ENCODE measurements around the gene BCAS3. TPM values are rescaled to one million over a fixed set of nuclear protein-coding genes. Genes with fewer than 3 reads are reported as not detected.
"Not testable (repeated sequence)": the region's sequence is repeated elsewhere in the genome, so short reads cannot be mapped to it uniquely, and the experiment has no call there.

BCAS3 gene
- total RNA-seq, 2 experiments from 2014 or later = 7.2 to 7.5 TPM

DNA sequence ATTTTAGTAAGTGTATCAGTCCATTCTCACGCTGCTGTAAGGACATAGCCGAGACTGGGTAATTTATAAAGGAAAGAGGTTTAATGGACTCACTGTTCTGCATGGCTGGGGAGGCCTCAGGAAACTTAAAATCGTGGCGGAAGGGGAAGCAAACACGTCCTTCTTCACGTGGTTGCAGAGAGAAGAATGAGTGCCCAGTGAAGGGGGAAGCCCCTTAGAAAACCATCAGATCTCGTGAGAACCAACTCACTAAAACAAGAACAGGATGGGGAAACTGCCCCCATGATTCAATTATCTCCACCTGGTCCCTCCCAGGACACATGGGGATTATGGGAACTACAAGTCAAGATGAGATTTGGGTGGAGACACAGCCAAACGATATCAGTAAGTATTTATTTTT lies 567.3 kb downstream of the BCAS3 start:
- H3K27ac Mint-ChIP-seq; DNase-seq; H3K4me1 Mint-ChIP-seq (ENCODE audit: low read depth); CTCF ChIA-PET; H3K36me3 Mint-ChIP-seq (ENCODE audit: low read depth); H3K9me3 Mint-ChIP-seq; H3K27me3 Mint-ChIP-seq (ENCODE audit: low read depth); H3K4me3 Mint-ChIP-seq; intact Hi-C loops (cut with micrococcal nuclease): not testable (repeated sequence)

GRCh38 chr17:61245706-61246135 lies 568.1 kb downstream of the BCAS3 start:
- no peaks in the 10 kb centered on the region for H3K9me3 Mint-ChIP-seq
- H3K4me1 Mint-ChIP-seq (ENCODE audit: low read depth) = peaks cover 7% of the 10 kb centered on the region
- H3K36me3 Mint-ChIP-seq (ENCODE audit: low read depth) = no peaks in the 10 kb centered on the region
- H3K4me3 Mint-ChIP-seq = no peak overlapping the region
- H3K27me3 Mint-ChIP-seq (ENCODE audit: low read depth) = no peaks in the 10 kb centered on the region
- intact Hi-C loops (cut with micrococcal nuclease) = no loop called here
- DNase-seq = no peak
- no peak overlapping the region for H3K27ac Mint-ChIP-seq
- CTCF ChIA-PET = no interaction called here

- intact Hi-C loops (cut with micrococcal nuclease) = no loop called here
- Mint-ChIP-seq H3K9me3 (no peaks in the 10 kb centered on the region), H3K4me3 (no peak overlapping the region), H3K27me3 (ENCODE audit: low read depth) (no peaks in the 10 kb centered on the region), H3K36me3 (ENCODE audit: low read depth) (no peaks in the 10 kb centered on the region), H3K4me1 (ENCODE audit: low read depth) (peaks cover 7% of the 10 kb centered on the region), H3K27ac (no peak overlapping the region)
- CTCF ChIA-PET = no interaction called here
- no peak for DNase-seq
Observed at GRCh38 chr17:61247439-61247838, 569.8 kb downstream of the BCAS3 start.

GRCh38 chr17:61248399-61248798 lies 570.7 kb downstream of the BCAS3 start:
- H3K4me1 Mint-ChIP-seq (ENCODE audit: low read depth) = peaks cover 7% of the 10 kb centered on the region
- CTCF ChIA-PET = no interaction called here
- no peaks in the 10 kb centered on the region for H3K36me3 Mint-ChIP-seq (ENCODE audit: low read depth)
- DNase-seq = no peak
- intact Hi-C loops (cut with micrococcal nuclease) = no loop called here
- H3K4me3 Mint-ChIP-seq = no peak overlapping the region
- no peaks in the 10 kb centered on the region for H3K9me3 Mint-ChIP-seq
- no peaks in the 10 kb centered on the region for H3K27me3 Mint-ChIP-seq (ENCODE audit: low read depth)
- no peak overlapping the region for H3K27ac Mint-ChIP-seq

DNA sequence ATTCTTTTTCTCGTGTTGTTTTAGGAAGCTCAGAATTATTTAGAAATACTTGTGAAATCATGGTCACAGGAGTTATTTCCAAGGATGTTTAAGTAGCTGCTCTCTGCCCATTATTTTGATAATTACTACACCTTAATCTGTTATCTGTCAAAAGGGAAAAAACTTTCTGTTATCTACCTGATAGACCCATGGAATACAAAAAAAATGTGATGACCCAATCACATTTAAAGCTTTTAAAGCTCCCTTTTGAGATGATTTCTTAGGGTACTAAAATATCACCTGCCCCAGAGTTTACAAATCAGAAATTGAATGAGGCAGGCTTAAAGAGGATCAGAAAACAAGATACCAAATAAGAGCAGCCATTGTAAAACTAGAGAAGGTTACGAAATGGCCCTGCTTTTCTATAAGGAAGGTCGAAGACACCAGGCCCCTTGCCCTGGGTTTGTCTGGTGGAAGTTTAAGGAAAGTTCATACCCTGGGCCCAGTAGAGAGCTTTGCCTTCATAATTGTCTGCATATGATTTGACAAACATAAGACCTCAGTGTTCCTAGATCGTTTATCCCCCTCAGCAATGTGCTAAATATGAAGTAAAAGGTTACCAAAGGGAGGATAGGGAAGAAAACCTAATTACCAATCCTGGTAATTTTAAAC lies 572.1 kb downstream of the BCAS3 start:
- no peaks in the 10 kb centered on the region for H3K27me3 Mint-ChIP-seq (ENCODE audit: low read depth)
- DNase-seq = no peak
- peaks cover 7% of the 10 kb centered on the region for H3K4me1 Mint-ChIP-seq (ENCODE audit: low read depth)
- H3K4me3 Mint-ChIP-seq = no peak overlapping the region
- no peaks in the 10 kb centered on the region for H3K9me3 Mint-ChIP-seq
- CTCF ChIA-PET = interaction anchor here (1.3 kb wide), 1 partner anchor 9 kb away, joined by 3 read pairs; no protein-coding TSS in a partner anchor
- no peak overlapping the region for H3K27ac Mint-ChIP-seq
- H3K36me3 Mint-ChIP-seq (ENCODE audit: low read depth) = no peaks in the 10 kb centered on the region
- intact Hi-C loops (cut with micrococcal nuclease) = no loop called here

DNA sequence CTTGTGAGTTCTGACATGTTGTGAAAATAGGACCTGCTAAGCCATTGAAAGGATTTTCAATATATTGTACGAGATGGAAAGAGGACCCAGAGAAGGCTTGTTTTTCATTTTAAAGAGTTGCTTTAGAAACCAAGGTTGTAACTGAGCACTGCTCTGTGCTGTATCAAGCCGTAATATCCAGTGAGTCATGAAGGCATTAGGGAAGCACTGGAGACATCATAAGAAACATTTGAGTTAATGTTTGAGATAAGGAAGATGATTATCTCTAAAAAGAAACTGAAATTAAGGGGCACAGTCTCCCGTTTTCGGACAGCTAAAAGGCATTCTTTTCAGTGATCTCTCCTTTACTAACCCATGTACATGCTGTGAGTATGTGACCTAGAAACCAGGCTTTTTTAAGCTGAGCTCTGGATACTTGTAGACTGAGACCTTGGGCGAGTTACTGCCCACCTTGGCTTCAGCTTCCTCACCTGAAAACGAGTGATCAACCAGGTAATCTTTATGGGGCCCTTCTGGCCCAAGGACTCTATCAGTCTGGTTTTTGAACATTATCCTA lies 572.8 kb downstream of the BCAS3 start:
- intact Hi-C loops (cut with micrococcal nuclease) = no loop called here
- CTCF ChIA-PET = interaction anchor here (1.3 kb wide), 1 partner anchor 9 kb away, joined by 3 read pairs; no protein-coding TSS in a partner anchor
- H3K36me3 Mint-ChIP-seq (ENCODE audit: low read depth) = no peaks in the 10 kb centered on the region

GRCh38 chr17:61251939-61252865 lies 574.6 kb downstream of the BCAS3 start:
- CTCF ChIA-PET = no interaction called here
- H3K27me3 Mint-ChIP-seq (ENCODE audit: low read depth) = no peaks in the 10 kb centered on the region
- no peak overlapping the region for H3K27ac Mint-ChIP-seq
- no peaks in the 10 kb centered on the region for H3K9me3 Mint-ChIP-seq
- intact Hi-C loops (cut with micrococcal nuclease) = no loop called here
- no peak for DNase-seq
- peaks cover 9% of the 10 kb centered on the region for H3K4me1 Mint-ChIP-seq (ENCODE audit: low read depth)
- H3K36me3 Mint-ChIP-seq (ENCODE audit: low read depth) = no peaks in the 10 kb centered on the region
- H3K4me3 Mint-ChIP-seq = no peak overlapping the region

More for the DNA sequence above, 572.8 kb downstream of the BCAS3 start:
- no peak overlapping the region for H3K4me3 Mint-ChIP-seq
- H3K27ac Mint-ChIP-seq = no peak overlapping the region
- no peaks in the 10 kb centered on the region for H3K9me3 Mint-ChIP-seq
- peaks cover 9% of the 10 kb centered on the region for H3K4me1 Mint-ChIP-seq (ENCODE audit: low read depth)
- no peak for DNase-seq
- H3K27me3 Mint-ChIP-seq (ENCODE audit: low read depth) = no peaks in the 10 kb centered on the region

GRCh38 chr17:61253362-61253761 lies 575.7 kb downstream of the BCAS3 start:
- intact Hi-C loops (cut with micrococcal nuclease) = no loop called here
- Mint-ChIP-seq H3K4me1 (ENCODE audit: low read depth) (peaks cover 9% of the 10 kb centered on the region), H3K27ac (no peak overlapping the region), H3K4me3 (no peak overlapping the region), H3K27me3 (ENCODE audit: low read depth) (no peaks in the 10 kb centered on the region), H3K36me3 (ENCODE audit: low read depth) (no peaks in the 10 kb centered on the region), H3K9me3 (no peaks in the 10 kb centered on the region)
- no peak for DNase-seq
- CTCF ChIA-PET = no interaction called here

- DNase-seq = no peak
- H3K27ac Mint-ChIP-seq = no peak overlapping the region
- intact Hi-C loops (cut with micrococcal nuclease) = no loop called here
- H3K36me3 Mint-ChIP-seq (ENCODE audit: low read depth) = no peaks in the 10 kb centered on the region
- H3K9me3 Mint-ChIP-seq = no peaks in the 10 kb centered on the region
- CTCF ChIA-PET = no interaction called here
- H3K27me3 Mint-ChIP-seq (ENCODE audit: low read depth) = no peaks in the 10 kb centered on the region
- H3K4me3 Mint-ChIP-seq = no peak overlapping the region
- peaks cover 9% of the 10 kb centered on the region for H3K4me1 Mint-ChIP-seq (ENCODE audit: low read depth)
Observed at GRCh38 chr17:61253937-61254574, 576.4 kb downstream of the BCAS3 start.

GRCh38 chr17:61254904-61255303 lies 577.3 kb downstream of the BCAS3 start:
- Mint-ChIP-seq H3K27me3 (ENCODE audit: low read depth) (no peaks in the 10 kb centered on the region), H3K4me1 (ENCODE audit: low read depth) (peaks cover 9% of the 10 kb centered on the region), H3K4me3 (no peak overlapping the region), H3K27ac (no peak overlapping the region), H3K9me3 (no peaks in the 10 kb centered on the region), H3K36me3 (ENCODE audit: low read depth) (no peaks in the 10 kb centered on the region)
- intact Hi-C loops (cut with micrococcal nuclease) = no loop called here
- no peak for DNase-seq
- CTCF ChIA-PET = no interaction called here

GRCh38 chr17:61255647-61256046 lies 578.0 kb downstream of the BCAS3 start:
- Mint-ChIP-seq H3K27ac (no peak overlapping the region), H3K36me3 (ENCODE audit: low read depth) (no peaks in the 10 kb centered on the region), H3K4me3 (no peak overlapping the region), H3K27me3 (ENCODE audit: low read depth) (no peaks in the 10 kb centered on the region), H3K9me3 (no peaks in the 10 kb centered on the region), H3K4me1 (ENCODE audit: low read depth) (peaks cover 7% of the 10 kb centered on the region)
- intact Hi-C loops (cut with micrococcal nuclease) = no loop called here
- CTCF ChIA-PET = no interaction called here
- DNase-seq = no peak

GRCh38 chr17:61259360-61259759 lies 581.7 kb downstream of the BCAS3 start:
- Mint-ChIP-seq H3K27me3 (ENCODE audit: low read depth) (no peaks in the 10 kb centered on the region), H3K4me3 (no peak overlapping the region), H3K9me3 (no peaks in the 10 kb centered on the region), H3K4me1 (ENCODE audit: low read depth) (peaks cover 2% of the 10 kb centered on the region), H3K36me3 (ENCODE audit: low read depth) (no peaks in the 10 kb centered on the region), H3K27ac (no peak overlapping the region)
- no peak for DNase-seq
- intact Hi-C loops (cut with micrococcal nuclease) = no loop called here
- CTCF ChIA-PET = interaction anchor here (0.6 kb wide), 1 partner anchor 221 kb away, joined by 5 read pairs; no protein-coding TSS in a partner anchor

All from activated naive CD4-positive, alpha-beta T cell treated with anti-CD3 and anti-CD28 coated beads for 36 hours (primary cell).